Neural progenitor cell (in vitro differentiated cells): Measurements from ENCODE around the gene CST11.

ENCODE experiments used
- CTCF ChIP-seq: fragments of 200-600 bp; sonication (generic); IDR thresholded peaks from 2 replicates; pipeline ENCODE4 v1.5.1; 2017; ENCODE audit warnings: antibody characterized with exemption, mild to moderate bottlenecking
- EZH2phosphoT487 ChIP-seq: fragments of 200-600 bp; sonication (generic); IDR thresholded peaks from 2 replicates; pipeline ENCODE4 v1.6.1; 2017; ENCODE audit warnings: antibody characterized with exemption

DNA sequence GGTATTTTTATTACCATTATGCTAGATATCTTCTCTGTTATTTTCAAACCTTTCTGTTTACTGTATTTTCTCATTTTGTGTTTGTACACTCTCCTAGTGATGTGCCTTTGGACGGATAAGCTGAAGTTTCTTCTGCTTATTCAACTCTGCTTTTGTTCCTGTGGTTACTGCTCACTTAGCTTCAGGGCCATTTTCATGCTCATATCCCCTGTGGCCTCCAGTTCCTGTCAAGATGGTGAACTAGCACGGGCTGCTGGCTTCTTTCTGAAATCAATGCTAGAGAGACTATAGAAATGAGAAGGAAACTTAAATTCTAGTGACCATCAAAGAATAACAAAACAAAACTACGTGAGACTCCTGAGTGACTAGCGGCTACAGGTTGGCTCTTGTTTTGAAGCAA is 31.4 kb upstream of the CST11 start:
- TF ChIP-seq CTCF (no peak), EZH2phosphoT487 (no peak)
